Activated CD4-positive, alpha-beta memory T cell treated with anti-CD3 and anti-CD28 coated beads, Interleukin-2, amount 10 ng/mL, durations not matched to agents 7 days and 5 days (primary cell): Measurements from ENCODE around the gene TTLL5. TPM values are rescaled to one million over a fixed set of nuclear protein-coding genes. Genes with fewer than 3 reads are reported as not detected.

Experiments
- CTCF ChIA-PET: fragments of 350-600 bp; sonication (Branson Sonifier 250); formaldehyde crosslinking; loops from one replicate; lab custom pipeline; 2021; ENCODE audit warnings: antibody characterized with exemption, inconsistent platforms; lab: Charles Lee
- POLR2A ChIA-PET: fragments of 350-600 bp; sonication (Branson Sonifier 250); formaldehyde crosslinking; loops from one replicate; lab custom pipeline; 2021; ENCODE audit warnings: antibody characterized with exemption; lab: Charles Lee
- DNase-seq: peaks from one replicate; pipeline ENCODE4 v3.0.0-alpha.2; 2020
- H3K27ac Mint-ChIP-seq: one replicate; pipeline ENCODE4 v1.8.0; 2021; ENCODE audit warnings: mild to moderate bottlenecking, mixed read lengths
- H3K27me3 Mint-ChIP-seq: one replicate; pipeline ENCODE4 v1.8.0; 2021; ENCODE audit warnings: mixed read lengths
- H3K36me3 Mint-ChIP-seq: one replicate; pipeline ENCODE4 v1.8.0; 2021; ENCODE audit warnings: low read depth, mixed read lengths
- H3K4me1 Mint-ChIP-seq: one replicate; pipeline ENCODE4 v1.8.0; 2021; ENCODE audit warnings: mixed read lengths
- H3K4me3 Mint-ChIP-seq: one replicate; pipeline ENCODE4 v1.8.0; 2021; ENCODE audit warnings: mild to moderate bottlenecking, mixed read lengths
- H3K9me3 Mint-ChIP-seq: one replicate; pipeline ENCODE4 v1.8.0; 2021; ENCODE audit warnings: mixed read lengths
- total RNA-seq, 2 experiments: library from RNA; stranded (reverse); gene quantifications; one replicate each; pipeline ENCODE4 v1.2.3, GENCODE V29; 2021

TTLL5 gene
- total RNA-seq, 2 experiments from 2014 or later: 30.6 to 33.1 TPM

DNA sequence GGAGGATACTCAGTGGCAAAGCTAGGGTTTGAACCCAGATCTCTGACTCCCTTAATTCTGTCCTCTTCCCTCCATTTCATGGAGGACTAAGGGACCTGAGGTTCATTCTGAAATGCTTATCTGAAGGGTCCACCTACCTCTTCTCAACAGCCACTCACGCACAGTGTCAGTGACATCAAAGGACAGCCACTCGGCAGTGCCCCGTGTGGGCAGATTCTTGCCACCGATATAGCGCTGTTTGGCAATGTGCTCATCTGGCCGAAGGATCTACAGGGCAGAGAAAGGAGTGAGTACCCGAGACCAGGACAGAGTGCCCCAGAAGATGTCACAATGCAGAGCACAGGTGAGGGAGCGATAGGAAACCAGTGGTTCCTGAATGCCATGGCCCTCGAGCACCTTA lies 309.9 kb downstream of the TTLL5 start:
- Mint-ChIP-seq H3K27me3 (no peaks in the 10 kb centered on the region), H3K4me1 (no peaks in the 10 kb centered on the region), H3K36me3 (no peaks in the 10 kb centered on the region), H3K4me3 (no peak overlapping the region), H3K27ac (no peak overlapping the region), H3K9me3 (no peaks in the 10 kb centered on the region)
- no peak for DNase-seq
- CTCF ChIA-PET: interaction anchor here (1.6 kb wide), 1 partner anchor 64 kb away, joined by 3 read pairs; no protein-coding TSS in a partner anchor
- POLR2A ChIA-PET: no interaction called here

DNA sequence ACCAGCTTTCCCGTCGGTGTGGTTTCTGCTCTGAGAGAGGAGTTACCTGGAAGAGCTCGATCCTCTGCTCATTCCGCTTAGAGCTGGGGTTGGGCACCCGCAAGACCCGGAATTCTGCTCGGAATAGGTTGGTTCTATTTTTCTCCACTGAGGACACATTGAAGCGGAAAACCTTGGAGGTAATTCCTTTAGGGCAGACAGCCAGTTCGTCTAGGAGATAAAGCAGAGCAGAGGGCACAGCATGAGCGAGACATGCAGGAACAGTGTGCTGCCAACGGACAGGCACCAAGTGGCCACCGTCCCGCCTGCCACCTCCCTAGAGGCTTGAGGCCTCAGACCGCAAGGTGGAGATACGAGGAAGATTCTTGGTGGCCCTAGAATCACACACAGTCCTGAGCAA lies 310.5 kb downstream of the TTLL5 start:
- Mint-ChIP-seq H3K27me3 (no peaks in the 10 kb centered on the region), H3K27ac (no peak overlapping the region), H3K4me1 (no peaks in the 10 kb centered on the region), H3K4me3 (no peak overlapping the region), H3K36me3 (no peaks in the 10 kb centered on the region), H3K9me3 (no peaks in the 10 kb centered on the region)
- ChIA-PET CTCF (interaction anchor here (1.6 kb wide), 1 partner anchor 65 kb away, joined by 3 read pairs; no protein-coding TSS in a partner anchor), POLR2A (no interaction called here)
- no peak for DNase-seq

DNA sequence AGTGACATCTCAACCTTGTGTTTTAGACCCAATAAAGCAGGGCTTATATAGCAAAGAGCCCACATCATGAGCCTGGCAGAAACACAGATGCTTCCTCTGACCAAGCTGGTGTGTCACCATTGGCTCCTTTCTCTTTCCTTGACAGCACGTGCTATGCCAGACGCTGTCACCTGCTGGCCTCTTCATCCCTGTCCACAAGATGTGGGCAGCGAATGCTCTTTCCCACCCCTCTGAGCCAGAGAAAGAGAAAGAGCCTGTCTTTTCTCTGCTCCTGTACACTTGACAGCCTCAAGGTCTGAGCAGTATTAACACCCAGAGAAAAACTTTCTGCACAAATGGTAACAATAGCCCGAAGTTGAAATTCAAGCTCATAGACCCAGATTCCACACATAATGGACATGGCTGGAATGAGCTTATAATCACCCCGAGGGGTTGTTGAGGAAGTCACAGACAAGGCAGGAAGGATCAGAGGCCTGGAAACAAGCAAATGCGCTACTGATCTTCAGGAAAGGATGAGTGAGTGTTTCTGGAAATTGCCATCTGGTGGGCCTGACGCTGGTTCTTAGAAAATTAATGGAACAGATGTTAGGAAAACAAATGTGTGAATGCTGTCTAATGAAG lies 311.9 kb downstream of the TTLL5 start:
- no peak overlapping the region for H3K4me3 Mint-ChIP-seq
- CTCF ChIA-PET: interaction anchor here (2.0 kb wide), 1 partner anchor 66 kb away, joined by 5 read pairs; no protein-coding TSS in a partner anchor

DNA sequence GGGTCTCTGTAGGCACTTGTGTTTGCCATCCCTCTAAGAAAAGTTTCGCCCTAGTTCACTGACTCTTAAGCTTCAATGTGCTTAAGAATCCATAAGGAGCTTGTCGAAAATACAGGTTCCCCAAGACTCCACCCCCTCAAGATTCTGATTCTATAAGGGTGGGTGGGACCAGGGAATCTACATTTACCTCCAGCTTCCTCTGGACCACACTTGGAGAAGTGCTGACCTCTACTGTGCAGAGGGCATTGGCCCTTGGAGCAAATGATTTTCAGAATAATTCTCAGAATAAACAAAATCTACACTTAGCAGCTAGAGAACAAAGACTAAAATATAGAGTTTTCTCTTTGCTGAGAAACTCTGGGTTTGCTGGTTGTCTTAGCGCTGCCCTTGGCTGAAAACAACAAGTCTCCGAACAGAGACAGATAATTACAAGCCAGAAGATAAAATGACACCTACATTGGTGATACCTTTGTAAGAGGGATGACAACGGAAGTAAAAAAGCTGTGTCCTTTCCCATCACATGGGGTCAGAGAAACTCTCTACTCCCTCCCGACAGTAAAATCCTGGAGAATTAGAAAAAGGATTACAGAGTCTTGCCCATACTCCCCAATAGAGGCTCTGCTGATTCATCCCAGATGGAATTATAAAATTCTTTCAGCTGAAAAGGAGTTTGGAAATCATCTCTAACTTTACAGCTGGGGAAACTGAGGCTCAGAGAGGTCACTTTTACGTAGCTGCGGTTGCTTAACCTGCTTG lies 316.0 kb downstream of the TTLL5 start:
- H3K4me1 Mint-ChIP-seq: peaks cover 33% of the 10 kb centered on the region

More for the DNA sequence above, 311.9 kb downstream of the TTLL5 start:
- POLR2A ChIA-PET: no interaction called here
- H3K9me3 Mint-ChIP-seq: no peaks in the 10 kb centered on the region
- H3K27ac Mint-ChIP-seq: no peak overlapping the region
- no peaks in the 10 kb centered on the region for H3K4me1 Mint-ChIP-seq
- no peak for DNase-seq
- H3K27me3 Mint-ChIP-seq: no peaks in the 10 kb centered on the region
- no peaks in the 10 kb centered on the region for H3K36me3 Mint-ChIP-seq

DNA sequence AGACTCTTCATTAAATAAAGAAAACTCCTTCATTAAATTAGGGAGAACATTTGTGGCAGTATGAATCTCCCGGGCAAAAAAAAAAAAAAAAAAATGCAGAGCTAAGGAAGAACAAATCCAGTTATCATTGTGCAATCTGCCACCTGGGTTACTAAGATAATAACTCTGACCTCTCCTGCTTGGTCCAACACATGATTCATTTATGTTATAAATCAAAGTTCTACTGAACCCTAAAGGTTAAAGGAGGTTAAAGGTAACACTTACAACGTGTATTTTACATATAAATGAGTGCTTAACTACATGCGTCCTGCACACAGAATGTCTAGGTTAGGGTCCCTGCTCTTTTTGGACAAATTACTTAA lies 316.5 kb downstream of the TTLL5 start:
- DNase-seq: no peak
- no peaks in the 10 kb centered on the region for H3K36me3 Mint-ChIP-seq
- no peak overlapping the region for H3K4me3 Mint-ChIP-seq
- H3K27ac Mint-ChIP-seq: no peak overlapping the region
- H3K9me3 Mint-ChIP-seq: no peaks in the 10 kb centered on the region
- POLR2A ChIA-PET: interaction anchor here (0.6 kb wide), 1 partner anchor 26 kb away, joined by 4 read pairs; no protein-coding TSS in a partner anchor
- H3K4me1 Mint-ChIP-seq: peaks cover 33% of the 10 kb centered on the region
- CTCF ChIA-PET: interaction anchor here (0.7 to 11.6 kb wide), 3 partner anchors 71 to 267 kb away, joined by 3 to 182 read pairs (median 5); no protein-coding TSS in a partner anchor
- no peaks in the 10 kb centered on the region for H3K27me3 Mint-ChIP-seq

More for the DNA sequence above, 316.0 kb downstream of the TTLL5 start:
- no peak overlapping the region for H3K27ac Mint-ChIP-seq
- no peak for DNase-seq
- POLR2A ChIA-PET: interaction anchor here (0.6 kb wide), 1 partner anchor 26 kb away, joined by 4 read pairs; no protein-coding TSS in a partner anchor
- CTCF ChIA-PET: interaction anchor here (0.7 to 11.6 kb wide), 3 partner anchors 70 to 267 kb away, joined by 3 to 182 read pairs (median 5); no protein-coding TSS in a partner anchor
- no peaks in the 10 kb centered on the region for H3K27me3 Mint-ChIP-seq
- H3K4me3 Mint-ChIP-seq: no peak overlapping the region
- H3K9me3 Mint-ChIP-seq: no peaks in the 10 kb centered on the region
- H3K36me3 Mint-ChIP-seq: no peaks in the 10 kb centered on the region

DNA sequence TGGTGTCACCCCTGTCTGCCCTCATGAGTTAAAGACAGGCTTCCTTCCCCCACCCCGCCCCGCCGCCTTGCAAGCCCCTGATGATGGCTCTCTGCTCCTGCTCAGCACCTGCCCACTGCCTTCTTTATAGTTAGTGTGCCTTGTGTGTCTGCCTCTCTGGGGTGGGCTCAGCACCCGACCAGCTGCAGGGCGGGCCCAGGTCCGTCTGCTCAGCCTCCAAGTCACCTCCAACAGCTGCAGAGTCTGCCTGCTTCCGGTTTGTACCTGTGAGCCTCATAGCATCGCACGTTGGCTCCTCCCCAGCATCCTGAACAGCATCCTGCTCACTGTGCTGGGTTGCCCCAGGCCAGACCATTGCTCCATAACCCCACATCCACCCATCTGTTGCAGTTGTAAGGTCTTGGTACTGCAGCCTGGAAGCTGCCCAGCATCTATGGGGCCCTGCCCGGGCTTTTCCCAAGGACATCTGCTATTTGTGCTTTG lies 317.2 kb downstream of the TTLL5 start:
- peaks cover 37% of the 10 kb centered on the region for H3K4me1 Mint-ChIP-seq
- H3K27me3 Mint-ChIP-seq: peaks cover 3% of the 10 kb centered on the region
- no peaks in the 10 kb centered on the region for H3K9me3 Mint-ChIP-seq
- DNase-seq: peak; percentile 29
- ChIA-PET CTCF (interaction anchor here (1.8 to 11.6 kb wide), 3 partner anchors 71 to 268 kb away, joined by 4 to 182 read pairs (median 74); no protein-coding TSS in a partner anchor), POLR2A (no interaction called here)
- H3K4me3 Mint-ChIP-seq: no peak overlapping the region
- H3K36me3 Mint-ChIP-seq: no peaks in the 10 kb centered on the region
- H3K27ac Mint-ChIP-seq: no peak overlapping the region

DNA sequence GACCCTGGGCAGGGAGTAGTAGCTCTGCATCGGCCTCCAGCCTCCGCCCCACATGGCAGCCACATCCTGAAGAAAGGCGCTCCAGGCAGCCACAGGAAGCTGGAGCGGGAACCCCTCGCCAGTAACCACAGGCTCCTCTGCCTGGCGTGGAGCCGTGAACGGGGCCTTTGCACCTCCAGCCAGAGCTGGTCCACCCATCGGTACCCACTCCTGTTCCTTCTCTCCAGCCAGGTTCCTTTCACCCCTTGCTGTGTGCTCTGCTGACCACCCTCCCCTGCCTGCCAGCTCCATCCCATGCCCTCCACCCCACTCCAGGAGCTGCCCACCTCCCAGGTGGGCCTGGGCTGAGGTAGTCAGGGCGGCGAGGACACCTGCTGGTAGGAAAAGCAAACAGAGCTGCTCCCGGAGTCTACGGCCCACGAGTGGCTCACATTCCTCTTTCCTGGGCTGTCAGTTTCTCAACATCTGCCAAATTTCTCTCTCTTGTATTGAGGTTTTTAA lies 318.1 kb downstream of the TTLL5 start:
- peaks cover 9% of the 10 kb centered on the region for H3K27me3 Mint-ChIP-seq
- POLR2A ChIA-PET: interaction anchor here (0.8 kb wide), 1 partner anchor 270 kb away, joined by 3 read pairs; no protein-coding TSS in a partner anchor
- no peaks in the 10 kb centered on the region for H3K36me3 Mint-ChIP-seq
- peaks cover 37% of the 10 kb centered on the region for H3K4me1 Mint-ChIP-seq
- H3K9me3 Mint-ChIP-seq: no peaks in the 10 kb centered on the region
- CTCF ChIA-PET: interaction anchor here (1.1 to 11.6 kb wide), 6 partner anchors 60 to 402 kb away, joined by 3 to 182 read pairs (median 4); no protein-coding TSS in a partner anchor
- no peak overlapping the region for H3K27ac Mint-ChIP-seq
- no peak overlapping the region for H3K4me3 Mint-ChIP-seq
- no peak for DNase-seq

DNA sequence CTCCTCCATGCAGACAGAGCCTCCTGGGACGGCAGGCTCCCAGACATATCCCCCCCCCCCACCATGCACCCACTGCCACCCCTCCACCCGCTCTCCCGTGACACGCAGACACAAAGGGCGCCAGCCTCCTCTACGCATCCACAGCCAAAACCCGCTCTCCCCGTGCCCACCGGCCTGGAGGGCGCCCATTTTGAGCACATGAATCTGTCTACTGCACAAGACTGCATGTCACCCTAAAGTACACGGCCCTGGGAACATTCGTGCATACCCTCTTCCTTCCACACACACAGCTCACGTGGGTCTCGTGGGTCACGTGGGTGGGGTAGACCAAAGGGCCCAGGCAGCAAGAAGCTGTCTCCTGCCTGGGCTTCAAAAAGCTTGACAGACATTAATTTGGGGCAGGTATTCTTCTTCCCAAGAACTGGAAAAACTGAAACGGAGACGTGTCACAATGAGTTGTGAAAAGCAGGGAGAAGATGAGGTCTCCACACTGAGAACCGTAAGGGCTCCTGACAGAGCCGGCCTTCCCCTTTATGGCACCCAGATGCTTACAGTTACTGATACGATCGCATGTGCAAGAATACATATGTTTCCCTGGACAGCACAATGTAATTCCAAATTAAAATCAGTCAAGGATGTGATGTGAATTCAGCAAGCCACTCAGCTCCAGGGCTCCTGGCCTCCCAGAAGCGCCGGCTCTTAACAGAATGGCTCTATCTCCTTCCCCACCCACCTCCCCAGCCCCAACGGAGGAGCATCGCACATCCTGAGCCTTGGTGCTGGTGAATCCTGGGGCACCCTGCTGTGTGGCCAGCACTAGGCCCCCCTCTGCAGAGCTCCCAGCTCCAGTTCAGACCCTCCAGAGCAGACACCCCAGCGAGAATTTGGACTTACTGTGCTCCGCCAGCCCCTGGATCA lies 318.9 kb downstream of the TTLL5 start:
- Mint-ChIP-seq H3K4me1 (peaks cover 37% of the 10 kb centered on the region), H3K27ac (no peak overlapping the region), H3K9me3 (no peaks in the 10 kb centered on the region), H3K27me3 (peaks cover 16% of the 10 kb centered on the region), H3K4me3 (no peak overlapping the region), H3K36me3 (no peaks in the 10 kb centered on the region)
- ChIA-PET CTCF (interaction anchor here (1.1 to 11.6 kb wide), 6 partner anchors 61 to 402 kb away, joined by 3 to 182 read pairs (median 4); no protein-coding TSS in a partner anchor), POLR2A (interaction anchor here (0.8 kb wide), 1 partner anchor 270 kb away, joined by 3 read pairs; no protein-coding TSS in a partner anchor)
- DNase-seq: no peak

DNA sequence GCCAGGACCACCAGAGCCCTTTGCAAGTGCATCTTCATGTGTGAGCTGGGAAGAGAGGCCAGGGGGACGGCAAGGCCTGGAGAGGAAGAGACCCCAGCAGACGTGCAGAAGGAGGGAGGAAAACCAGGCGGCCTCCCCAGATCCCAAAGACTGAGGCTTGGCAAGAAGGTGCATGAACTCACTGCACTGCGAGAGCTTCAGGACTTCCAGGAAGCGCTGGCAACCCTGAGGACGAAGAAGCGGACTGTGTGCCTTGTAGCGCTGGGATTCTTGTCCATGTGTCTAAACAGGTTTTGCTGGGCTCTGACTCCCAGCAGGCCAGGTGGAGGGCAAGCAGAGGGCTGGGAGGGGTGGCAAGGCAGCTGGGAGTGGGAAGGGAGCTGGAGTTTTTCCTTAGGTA lies 319.8 kb downstream of the TTLL5 start:
- peaks cover 40% of the 10 kb centered on the region for H3K4me1 Mint-ChIP-seq
- H3K36me3 Mint-ChIP-seq: no peaks in the 10 kb centered on the region
- CTCF ChIA-PET: interaction anchor here (5.0 to 11.6 kb wide), 2 partner anchors 74 to 271 kb away, joined by 74 to 182 read pairs; no protein-coding TSS in a partner anchor
- POLR2A ChIA-PET: no interaction called here
- H3K9me3 Mint-ChIP-seq: no peaks in the 10 kb centered on the region
- peaks cover 16% of the 10 kb centered on the region for H3K27me3 Mint-ChIP-seq
- no peak for DNase-seq
- H3K4me3 Mint-ChIP-seq: peak overlapping the region; percentile 74
- H3K27ac Mint-ChIP-seq: no peak overlapping the region

DNA sequence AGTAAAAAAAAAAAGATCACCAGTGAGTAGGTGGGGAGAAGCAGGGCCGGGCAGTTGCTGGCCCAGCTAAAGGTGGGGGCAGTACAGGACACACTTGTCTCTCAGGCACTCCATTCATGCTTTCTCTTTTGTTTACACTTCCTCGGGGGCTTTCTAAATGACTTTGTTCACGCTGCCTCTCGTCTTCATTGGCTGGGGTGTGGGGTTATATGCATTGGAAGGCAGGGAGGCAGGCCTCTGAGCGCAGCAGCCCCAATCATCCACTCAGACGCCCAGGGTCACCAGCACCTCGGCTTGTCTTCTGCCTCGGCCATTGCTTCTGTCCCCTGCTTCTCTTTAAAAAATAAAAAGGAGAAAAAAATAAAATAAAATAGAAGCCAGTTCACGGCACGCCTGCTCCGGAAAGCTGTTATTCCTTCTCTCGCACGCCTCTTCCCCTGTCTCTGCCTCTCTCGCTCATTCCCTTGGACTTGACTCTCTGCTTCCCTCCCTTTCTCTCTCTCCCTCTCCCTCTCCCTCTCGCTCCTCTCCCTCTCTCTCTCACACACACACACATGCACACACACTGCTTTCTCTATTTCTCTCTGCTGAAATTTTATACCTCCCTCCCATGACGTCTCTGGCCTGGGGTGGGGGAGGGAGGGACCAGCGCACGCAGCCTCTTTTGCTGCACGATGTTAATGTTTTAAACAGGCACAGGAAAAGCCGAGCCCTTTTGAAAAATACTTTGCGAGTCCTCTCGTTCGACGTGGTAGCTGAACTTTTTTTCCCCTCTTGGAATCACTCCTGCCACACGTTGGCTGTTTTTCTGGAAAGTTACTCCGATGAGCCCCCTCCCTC lies 320.6 kb downstream of the TTLL5 start, which contains the start of gene TGFB3:
TGFB3 (minus strand) TSS at position 570 of the 840 bp plus-strand sequence. CDS start 1,102 bp downstream, outside the sequence.
- ChIA-PET POLR2A (interaction anchor here (1.1 to 1.7 kb wide), 2 partner anchors 13 to 273 kb away, joined by 3 to 10 read pairs; no protein-coding TSS in a partner anchor), CTCF (interaction anchor here (0.7 to 11.6 kb wide), 14 partner anchors 8 to 404 kb away, joined by 3 to 182 read pairs (median 6); partner anchors contain the start of gene FLVCR2)
- Mint-ChIP-seq H3K27ac (peak within 1 kb of the TSS; percentile 47), H3K27me3 (peaks cover 16% of the 10 kb centered on the region), H3K36me3 (no peaks in the 10 kb centered on the region), H3K4me1 (peaks cover 47% of the 10 kb centered on the region), H3K9me3 (no peaks in the 10 kb centered on the region), H3K4me3 (peak within 1 kb of the TSS; percentile 74)
- peak; percentile 60 for DNase-seq
